Tibial nerve (tissue), 4 donors: ENCODE data around the gene LLGL1. TPM values are rescaled to one million over a fixed set of nuclear protein-coding genes. Genes with fewer than 3 reads are reported as not detected.
A peak's percentile ranks its signal among the peaks of the same experiment; 100 is the strongest.

Experiments
- DNase-seq, 2 donors: peaks; one replicate each; pipeline ENCODE4 v3.0.0-alpha.2; 2019; ENCODE audit warnings: low spot score in 2 of 2
- H3K27ac ChIP-seq, 4 donors: fragments of 200-600 bp; sonication (generic) in 3 of 4; one replicate each; pipeline ENCODE4 v1.5.1; 2017 to 2019; ENCODE audit warnings: mild to moderate bottlenecking in 1 of 4
- H3K27me3 ChIP-seq, 2 donors: fragments of 200-600 bp; sonication (generic) in 1 of 2; one replicate each; pipeline versions ENCODE4 v1.5.1 to v1.6.0; 2017 to 2019
- H3K36me3 ChIP-seq, 3 donors: fragments of 200-600 bp; sonication (generic); one replicate each; pipeline ENCODE4 v1.5.1; 2018 to 2019
- H3K4me1 ChIP-seq, 4 donors: fragments of 200-600 bp; sonication (generic) in 3 of 4; one replicate each; pipeline ENCODE4 v1.5.1; 2017 to 2019
- H3K4me3 ChIP-seq, 4 donors: fragments of 200-600 bp; sonication (generic) in 3 of 4; one replicate each; pipeline ENCODE4 v1.5.1; 2017 to 2019; ENCODE audit warnings: mild to moderate bottlenecking in 1 of 4, moderate library complexity in 1 of 4
- H3K9me3 ChIP-seq, 4 donors: fragments of 200-600 bp; sonication (generic) in 3 of 4; one replicate each; pipeline ENCODE4 v1.5.1; 2017 to 2019
- EP300 ChIP-seq, 2 donors: sonication (generic); formaldehyde crosslinking; IDR thresholded peaks; one replicate each; pipeline ENCODE4 v1.6.1; 2017; ENCODE audit warnings: antibody characterized with exemption in 2 of 2, mild to moderate bottlenecking in 1 of 2
- POLR2A ChIP-seq, 2 donors: fragments of 450-650 bp; IDR thresholded peaks; one replicate each; pipeline ENCODE4 v1.6.1; 2017; ENCODE audit warnings: antibody characterized with exemption in 2 of 2, mild to moderate bottlenecking in 2 of 2, moderate library complexity in 2 of 2
- WGBS, 2 donors: methylation state at CpG; one replicate each; pipeline ENCODE4 v1.1.5; 2018; 5-methylcytosine and 5-hydroxymethylcytosine counted together
- total RNA-seq, 4 donors: library from RNA; depleted of rRNA; stranded (reverse); fragments of >200 nt; gene quantifications; one replicate each; pipeline ENCODE4 v1.1.0, GENCODE V29; 2016
- TF ChIP-seq, protein P1 (sequence below), 5 experiments: fragments of 200-600 bp in 3 of 5; fragments of 450-650 bp in 2 of 5; sonication (generic) in 3 of 5; IDR thresholded peaks; one replicate each; pipeline ENCODE4 v1.5.1; 2016 to 2019; ENCODE audit warnings: antibody characterized with exemption in 5 of 5, mild to moderate bottlenecking in 3 of 5, moderate library complexity in 2 of 5

The LLGL1 gene
- total RNA-seq, 4 donors from 2014 or later: 20.9 to 30.2 (median 27.9) TPM

DNA sequence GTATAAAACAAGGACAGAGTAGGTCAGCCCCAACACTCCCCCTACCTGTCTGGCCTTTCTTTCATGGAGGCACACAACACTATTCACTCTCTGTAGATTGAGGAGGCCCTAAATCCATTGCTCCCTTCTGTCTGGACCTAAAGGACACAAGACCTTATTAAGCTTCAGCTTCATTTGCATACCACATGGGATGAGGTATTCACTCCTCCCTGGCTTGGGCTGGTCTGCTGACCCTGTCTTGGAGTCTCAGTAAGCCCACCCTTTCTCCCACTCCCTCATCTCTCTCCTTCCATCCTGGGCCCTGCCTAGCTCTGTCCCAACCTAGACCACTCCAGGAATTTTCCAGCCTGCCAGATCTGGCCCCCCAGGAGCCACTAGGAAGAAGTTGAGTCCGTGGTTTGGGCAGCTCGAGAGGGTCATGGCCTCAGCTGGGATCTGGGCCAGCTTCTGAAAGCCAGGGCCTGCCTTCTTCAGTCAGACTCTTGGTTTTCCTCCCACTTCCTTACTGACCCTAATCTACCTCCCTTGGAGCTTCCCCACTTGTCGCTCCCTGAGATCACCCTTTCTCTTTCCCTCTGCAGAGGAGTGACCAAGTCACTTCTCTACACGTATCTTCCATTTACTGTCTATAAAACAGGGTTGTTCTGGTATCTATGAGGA lies 6.5 kb upstream of the LLGL1 start:
- WGBS, 2 donors: 10 to 16% methylated on average over 4 of the region's 4 CpGs
- TF ChIP-seq EP300 (IDR thresholded peaks at IDR 0.05) (no peak), POLR2A (IDR thresholded peaks at IDR 0.05) (no peak)
- TF ChIP-seq, protein P1, sequence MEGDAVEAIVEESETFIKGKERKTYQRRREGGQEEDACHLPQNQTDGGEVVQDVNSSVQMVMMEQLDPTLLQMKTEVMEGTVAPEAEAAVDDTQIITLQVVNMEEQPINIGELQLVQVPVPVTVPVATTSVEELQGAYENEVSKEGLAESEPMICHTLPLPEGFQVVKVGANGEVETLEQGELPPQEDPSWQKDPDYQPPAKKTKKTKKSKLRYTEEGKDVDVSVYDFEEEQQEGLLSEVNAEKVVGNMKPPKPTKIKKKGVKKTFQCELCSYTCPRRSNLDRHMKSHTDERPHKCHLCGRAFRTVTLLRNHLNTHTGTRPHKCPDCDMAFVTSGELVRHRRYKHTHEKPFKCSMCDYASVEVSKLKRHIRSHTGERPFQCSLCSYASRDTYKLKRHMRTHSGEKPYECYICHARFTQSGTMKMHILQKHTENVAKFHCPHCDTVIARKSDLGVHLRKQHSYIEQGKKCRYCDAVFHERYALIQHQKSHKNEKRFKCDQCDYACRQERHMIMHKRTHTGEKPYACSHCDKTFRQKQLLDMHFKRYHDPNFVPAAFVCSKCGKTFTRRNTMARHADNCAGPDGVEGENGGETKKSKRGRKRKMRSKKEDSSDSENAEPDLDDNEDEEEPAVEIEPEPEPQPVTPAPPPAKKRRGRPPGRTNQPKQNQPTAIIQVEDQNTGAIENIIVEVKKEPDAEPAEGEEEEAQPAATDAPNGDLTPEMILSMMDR (IDR thresholded peaks at IDR 0.05): no peak
- Histone ChIP-seq H3K4me1 (peaks cover 0 to 27% (median 0%) of the 10 kb centered on the region in 4 donors), H3K27me3 (no peaks in the 10 kb centered on the region), H3K27ac (peak overlapping the region in 2 of 4 donors; percentile 3 to 35), H3K9me3 (no peaks in the 10 kb centered on the region), H3K4me3 (no peak overlapping the region), H3K36me3 (no peaks in the 10 kb centered on the region)
- peak in 1 of 2 donors; percentile 62 for DNase-seq

DNA sequence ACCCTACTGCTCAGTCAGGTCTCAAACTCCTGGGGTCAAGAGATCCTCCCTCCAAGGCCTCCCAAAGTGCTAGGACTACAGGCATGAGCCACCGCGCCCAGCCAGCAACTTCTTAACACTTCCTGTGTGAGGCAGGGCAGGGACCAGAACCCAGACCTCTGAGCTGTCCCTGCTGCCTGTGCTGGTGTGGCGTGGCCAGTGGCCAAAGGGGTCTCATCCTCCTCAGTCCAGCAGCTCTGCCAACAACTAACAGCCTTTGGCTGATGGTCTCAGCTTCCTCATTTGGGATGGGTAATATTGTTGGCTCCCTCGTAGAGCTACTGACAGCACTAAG lies 1.4 kb upstream of the LLGL1 start:
- Histone ChIP-seq H3K9me3 (no peaks in the 10 kb centered on the region), H3K4me1 (peaks cover 0 to 45% (median 16%) of the 10 kb centered on the region in 4 donors), H3K27ac (peak overlapping the region in 3 of 4 donors; percentile 63 to 83 (median 70)), H3K4me3 (no peak overlapping the region), H3K36me3 (no peaks in the 10 kb centered on the region), H3K27me3 (no peaks in the 10 kb centered on the region)
- no peak for DNase-seq
- no peak for TF ChIP-seq POLR2A (IDR thresholded peaks at IDR 0.05)
- no peak for TF ChIP-seq EP300 (IDR thresholded peaks at IDR 0.05)
- TF ChIP-seq, protein P1 (IDR thresholded peaks at IDR 0.05): no peak
- 78 to 82% methylated on average over 4 of the region's 4 CpGs for WGBS, 2 donors

DNA sequence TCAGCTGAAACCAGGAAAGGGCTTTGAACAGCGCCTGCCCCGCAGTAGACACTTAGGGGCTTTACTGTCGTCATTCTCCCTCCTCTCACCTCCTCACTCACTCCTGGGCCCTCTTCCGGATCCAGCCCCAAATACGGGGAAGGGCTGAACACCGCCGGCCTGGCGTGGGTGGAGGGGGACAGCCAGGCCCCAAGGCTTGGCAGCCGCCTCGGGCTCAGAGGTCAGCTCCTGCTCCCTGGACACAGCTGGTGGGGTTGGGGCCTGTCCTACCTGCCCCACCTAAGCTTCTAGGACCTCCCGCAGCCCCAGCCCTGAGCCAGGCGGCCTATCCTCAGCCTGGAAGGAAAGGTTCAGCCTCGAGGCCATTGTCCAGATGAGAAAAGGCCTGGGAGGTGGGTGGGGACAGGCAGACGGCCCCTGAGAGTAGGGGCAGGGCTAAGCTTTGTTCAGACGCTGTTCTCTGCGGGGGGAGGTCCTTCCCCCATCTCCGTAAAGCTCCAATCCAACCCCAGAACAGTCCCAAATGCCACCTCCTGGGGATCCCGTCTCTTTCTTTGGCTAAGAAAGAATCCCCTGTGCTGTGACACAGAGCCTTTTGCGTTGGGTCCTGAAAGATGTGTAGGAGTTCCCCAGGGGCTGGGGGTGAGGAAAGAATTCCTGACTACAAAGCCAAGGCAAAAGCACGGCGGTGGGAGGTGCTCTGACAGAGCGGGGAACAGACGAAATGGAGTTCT lies 881 bp upstream of the LLGL1 start:
- Histone ChIP-seq H3K4me3 (peak overlapping the region; percentile 27 to 77 (median 32)), H3K27ac (peak overlapping the region; percentile 63 to 83 (median 69)), H3K27me3 (no peaks in the 10 kb centered on the region), H3K4me1 (peaks cover 0 to 43% (median 16%) of the 10 kb centered on the region in 4 donors), H3K9me3 (no peaks in the 10 kb centered on the region), H3K36me3 (no peaks in the 10 kb centered on the region)
- TF ChIP-seq, protein P1 (IDR thresholded peaks at IDR 0.05): no peak
- TF ChIP-seq EP300 (IDR thresholded peaks at IDR 0.05) (no peak), POLR2A (IDR thresholded peaks at IDR 0.05) (no peak)
- no peak for DNase-seq
- 35 to 43% methylated on average over 16 to 22 of the region's 23 CpGs for WGBS, 2 donors

DNA sequence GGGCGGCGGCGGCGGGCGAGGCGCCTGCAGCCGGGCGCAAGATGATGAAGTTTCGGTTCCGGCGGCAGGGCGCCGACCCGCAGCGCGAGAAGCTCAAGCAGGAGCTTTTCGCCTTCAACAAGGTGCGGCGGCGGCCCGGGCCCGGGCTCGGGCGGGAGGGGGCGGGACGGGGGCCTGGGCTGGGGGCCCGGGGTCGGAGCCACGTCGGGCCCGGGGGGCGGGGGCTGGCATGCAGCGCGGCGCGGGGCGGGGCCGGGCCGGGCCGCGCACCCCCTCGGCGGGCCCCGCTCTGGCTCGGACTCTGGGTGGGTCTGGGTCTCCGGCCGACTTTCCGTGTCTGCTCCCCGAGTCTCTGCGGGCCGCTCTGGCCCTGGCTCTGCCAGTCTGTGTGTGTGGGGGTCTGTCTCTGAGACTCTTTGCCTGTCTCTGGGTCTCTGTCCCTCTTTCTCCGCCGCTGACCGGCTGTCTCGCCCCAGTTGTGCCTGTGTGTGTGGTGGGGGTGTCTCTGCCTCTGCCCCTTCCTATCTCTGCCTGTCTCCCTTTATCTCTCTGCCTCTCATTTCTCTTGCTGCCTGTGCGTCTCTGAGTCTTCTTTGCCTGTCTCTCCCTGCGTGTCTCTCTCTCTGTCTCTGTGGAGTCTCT lies 328 bp downstream of the LLGL1 start:
- no peaks in the 10 kb centered on the region for H3K9me3 ChIP-seq
- TF ChIP-seq, protein P1 (IDR thresholded peaks at IDR 0.05): no peak
- no peak for TF ChIP-seq POLR2A (IDR thresholded peaks at IDR 0.05)
- no peak for TF ChIP-seq EP300 (IDR thresholded peaks at IDR 0.05)
- peaks cover 0 to 41% (median 16%) of the 10 kb centered on the region in 4 donors for H3K4me1 ChIP-seq
- no peaks in the 10 kb centered on the region for H3K36me3 ChIP-seq
- H3K27me3 ChIP-seq: no peaks in the 10 kb centered on the region
- H3K4me3 ChIP-seq: peak overlapping the region; percentile 45 to 77 (median 61)
- peak overlapping the region; percentile 47 to 84 (median 60) for H3K27ac ChIP-seq
- 0 to 1% methylated on average over 14 to 36 of the region's 57 CpGs for WGBS, 2 donors
- no peak for DNase-seq
